Measurements from ENCODE around the gene DNAJA4. TPM values are rescaled to one million over a fixed set of nuclear protein-coding genes. Genes with fewer than 3 reads are reported as not detected.

Gene DNAJA4
- polyA plus RNA-seq, result 27.3 TPM
- long read RNA-seq, donor 1, partial matches to known transcripts, result 22 of 47 reads
- long read RNA-seq, donor 1, other reads (novel, unspliced or antisense), result 23 of 47 reads
- long read RNA-seq, donor 2, partial matches to known transcripts, result 0 of 5 reads
- long read RNA-seq, donor 2, other reads (novel, unspliced or antisense), result 0 of 5 reads
- long read RNA-seq, donor 3, result 0 reads
- long read RNA-seq, donor 4, result 0 reads
- long read RNA-seq, donor 5, partial matches to known transcripts, result 6 of 28 reads
- long read RNA-seq, donor 5, other reads (novel, unspliced or antisense), result 19 of 28 reads
- long read RNA-seq, donor 6, partial matches to known transcripts, result 38 of 128 reads
- long read RNA-seq, donor 6, other reads (novel, unspliced or antisense), result 87 of 128 reads
- long read RNA-seq, donor 7, partial matches to known transcripts, result 33 of 60 reads
- long read RNA-seq, donor 7, other reads (novel, unspliced or antisense), result 23 of 60 reads
- long read RNA-seq, donor 8, partial matches to known transcripts, result 86 of 133 reads
- long read RNA-seq, donor 8, other reads (novel, unspliced or antisense), result 42 of 133 reads
- long read RNA-seq, donor 9, partial matches to known transcripts, result 47 of 106 reads
- long read RNA-seq, donor 9, other reads (novel, unspliced or antisense), result 55 of 106 reads
- long read RNA-seq, donor 10, partial matches to known transcripts, result 158 of 160 reads
- long read RNA-seq, donor 10, other reads (novel, unspliced or antisense), result 0 of 160 reads
- long read RNA-seq, donor 11, partial matches to known transcripts, result 35 of 78 reads
- long read RNA-seq, donor 11, other reads (novel, unspliced or antisense), result 40 of 78 reads

- Histone ChIP-seq H3K4me1 (ENCODE audit: control insufficient read depth, insufficient read depth, low read length) (peaks cover 6% of the 10 kb centered on the region), H3K36me3 (ENCODE audit: control insufficient read depth, insufficient read depth, low read length) (no peaks in the 10 kb centered on the region), H3K27ac (ENCODE audit: low read length) (no peak within 1 kb of the TSS), H3K27me3 (ENCODE audit: control insufficient read depth, insufficient read depth, low read length) (no peaks in the 10 kb centered on the region), H3K4me3 (ENCODE audit: low read length) (peak within 1 kb of the TSS; percentile 73), H3K9me3 (ENCODE audit: control insufficient read depth, low read depth, low read length) (no peaks in the 10 kb centered on the region)
- no CpG with 5 or more reads among the region's 107 CpGs for WGBS (ENCODE audit: insufficient coverage, low lambda C conversion rate)
- peak; percentile 50 to 80 for DNase-seq
Observed at GRCh38 chr15:78264304-78265136, at the start of gene DNAJA4. DNAJA4 (plus strand) TSS chr15:78264562; CDS start chr15:78264764, 202 bp downstream.

GRCh38 chr15:78216276-78217104 is 47.9 kb upstream of the DNAJA4 start:
- Histone ChIP-seq H3K4me1 (ENCODE audit: control insufficient read depth, insufficient read depth, low read length) (peaks cover 12% of the 10 kb centered on the region), H3K36me3 (ENCODE audit: control insufficient read depth, insufficient read depth, low read length) (no peaks in the 10 kb centered on the region), H3K4me3 (ENCODE audit: low read length) (no peak overlapping the region), H3K27me3 (ENCODE audit: control insufficient read depth, insufficient read depth, low read length) (no peaks in the 10 kb centered on the region), H3K9me3 (ENCODE audit: control insufficient read depth, low read depth, low read length) (no peaks in the 10 kb centered on the region), H3K27ac (ENCODE audit: low read length) (no peak overlapping the region)
- 46% methylated on average over 2 of the region's 7 CpGs for WGBS (ENCODE audit: insufficient coverage, low lambda C conversion rate)
- no peak for DNase-seq

GRCh38 chr15:78220713-78221112 is 43.6 kb upstream of the DNAJA4 start:
- Histone ChIP-seq H3K4me1 (ENCODE audit: control insufficient read depth, insufficient read depth, low read length) (no peaks in the 10 kb centered on the region), H3K36me3 (ENCODE audit: control insufficient read depth, insufficient read depth, low read length) (no peaks in the 10 kb centered on the region), H3K4me3 (ENCODE audit: low read length) (no peak overlapping the region), H3K27ac (ENCODE audit: low read length) (no peak overlapping the region), H3K9me3 (ENCODE audit: control insufficient read depth, low read depth, low read length) (peaks cover 5% of the 10 kb centered on the region), H3K27me3 (ENCODE audit: control insufficient read depth, insufficient read depth, low read length) (no peaks in the 10 kb centered on the region)
- WGBS (ENCODE audit: insufficient coverage, low lambda C conversion rate), result no CpG with 5 or more reads among the region's 1 CpG
- no peak for DNase-seq

- Histone ChIP-seq H3K9me3 (ENCODE audit: control insufficient read depth, low read depth, low read length) (peaks cover 6% of the 10 kb centered on the region), H3K36me3 (ENCODE audit: control insufficient read depth, insufficient read depth, low read length) (no peaks in the 10 kb centered on the region), H3K27ac (ENCODE audit: low read length) (no peak overlapping the region), H3K27me3 (ENCODE audit: control insufficient read depth, insufficient read depth, low read length) (no peaks in the 10 kb centered on the region), H3K4me3 (ENCODE audit: low read length) (no peak overlapping the region), H3K4me1 (ENCODE audit: control insufficient read depth, insufficient read depth, low read length) (no peaks in the 10 kb centered on the region)
- no peak for DNase-seq
- no CpG with 5 or more reads among the region's 5 CpGs for WGBS (ENCODE audit: insufficient coverage, low lambda C conversion rate)
Observed at GRCh38 chr15:78222745-78223395, 41.5 kb upstream of the DNAJA4 start.

GRCh38 chr15:78223396-78224022 is 40.9 kb upstream of the DNAJA4 start:
- Histone ChIP-seq H3K9me3 (ENCODE audit: control insufficient read depth, low read depth, low read length) (peaks cover 6% of the 10 kb centered on the region), H3K36me3 (ENCODE audit: control insufficient read depth, insufficient read depth, low read length) (no peaks in the 10 kb centered on the region), H3K27ac (ENCODE audit: low read length) (no peak overlapping the region), H3K4me1 (ENCODE audit: control insufficient read depth, insufficient read depth, low read length) (no peaks in the 10 kb centered on the region), H3K4me3 (ENCODE audit: low read length) (no peak overlapping the region), H3K27me3 (ENCODE audit: control insufficient read depth, insufficient read depth, low read length) (no peaks in the 10 kb centered on the region)
- no peak for DNase-seq
- no CpG with 5 or more reads among the region's 4 CpGs for WGBS (ENCODE audit: insufficient coverage, low lambda C conversion rate)

- Histone ChIP-seq H3K36me3 (ENCODE audit: control insufficient read depth, insufficient read depth, low read length) (no peaks in the 10 kb centered on the region), H3K27ac (ENCODE audit: low read length) (no peak overlapping the region), H3K4me1 (ENCODE audit: control insufficient read depth, insufficient read depth, low read length) (no peaks in the 10 kb centered on the region), H3K4me3 (ENCODE audit: low read length) (no peak overlapping the region), H3K27me3 (ENCODE audit: control insufficient read depth, insufficient read depth, low read length) (no peaks in the 10 kb centered on the region), H3K9me3 (ENCODE audit: control insufficient read depth, low read depth, low read length) (peaks cover 6% of the 10 kb centered on the region)
- no peak for DNase-seq
- no CpG with 5 or more reads among the region's 2 CpGs for WGBS (ENCODE audit: insufficient coverage, low lambda C conversion rate)
Observed at GRCh38 chr15:78224023-78224411, 40.3 kb upstream of the DNAJA4 start.

GRCh38 chr15:78225783-78226541 is 38.4 kb upstream of the DNAJA4 start:
- 100% methylated on average over 3 of the region's 3 CpGs for WGBS (ENCODE audit: insufficient coverage, low lambda C conversion rate)

GRCh38 chr15:78228356-78228996 is 35.9 kb upstream of the DNAJA4 start:
- Histone ChIP-seq H3K4me1 (ENCODE audit: control insufficient read depth, insufficient read depth, low read length) (peaks cover 7% of the 10 kb centered on the region), H3K27ac (ENCODE audit: low read length) (no peak overlapping the region), H3K27me3 (ENCODE audit: control insufficient read depth, insufficient read depth, low read length) (no peaks in the 10 kb centered on the region), H3K9me3 (ENCODE audit: control insufficient read depth, low read depth, low read length) (peaks cover 6% of the 10 kb centered on the region), H3K36me3 (ENCODE audit: control insufficient read depth, insufficient read depth, low read length) (no peaks in the 10 kb centered on the region), H3K4me3 (ENCODE audit: low read length) (no peak overlapping the region)
- DNase-seq, result no peak
- 100% methylated on average over 2 of the region's 8 CpGs for WGBS (ENCODE audit: insufficient coverage, low lambda C conversion rate)

More at GRCh38 chr15:78225783-78226541, 38.4 kb upstream of the DNAJA4 start:
- Histone ChIP-seq H3K9me3 (ENCODE audit: control insufficient read depth, low read depth, low read length) (peaks cover 6% of the 10 kb centered on the region), H3K27me3 (ENCODE audit: control insufficient read depth, insufficient read depth, low read length) (no peaks in the 10 kb centered on the region), H3K36me3 (ENCODE audit: control insufficient read depth, insufficient read depth, low read length) (no peaks in the 10 kb centered on the region), H3K4me1 (ENCODE audit: control insufficient read depth, insufficient read depth, low read length) (no peaks in the 10 kb centered on the region), H3K4me3 (ENCODE audit: low read length) (no peak overlapping the region), H3K27ac (ENCODE audit: low read length) (no peak overlapping the region)
- DNase-seq, result no peak
